AG09309 (cell line): ENCODE measurements around the gene ZNF804A.

Experiments
- DNase-seq: peaks from one replicate; pipeline ENCODE4 v3.0.0-alpha.2; 2010; ENCODE audit warnings: low read depth
- H3K4me3 ChIP-seq: 2 replicates; pipeline ENCODE4 v1.5.1; 2011; ENCODE audit warnings: mild to moderate bottlenecking, low read depth, low read length, moderate library complexity; ENCODE audit not compliant: control insufficient read depth
- TF ChIP-seq, protein P1 (sequence below): IDR thresholded peaks from 2 replicates; pipeline ENCODE4 v1.5.1; 2011; ENCODE audit warnings: mild to moderate bottlenecking, low read depth, low read length, inconsistent platforms; ENCODE audit not compliant: insufficient read depth, control insufficient read depth; ENCODE audit errors: missing control alignments

Gene ZNF804A

DNA sequence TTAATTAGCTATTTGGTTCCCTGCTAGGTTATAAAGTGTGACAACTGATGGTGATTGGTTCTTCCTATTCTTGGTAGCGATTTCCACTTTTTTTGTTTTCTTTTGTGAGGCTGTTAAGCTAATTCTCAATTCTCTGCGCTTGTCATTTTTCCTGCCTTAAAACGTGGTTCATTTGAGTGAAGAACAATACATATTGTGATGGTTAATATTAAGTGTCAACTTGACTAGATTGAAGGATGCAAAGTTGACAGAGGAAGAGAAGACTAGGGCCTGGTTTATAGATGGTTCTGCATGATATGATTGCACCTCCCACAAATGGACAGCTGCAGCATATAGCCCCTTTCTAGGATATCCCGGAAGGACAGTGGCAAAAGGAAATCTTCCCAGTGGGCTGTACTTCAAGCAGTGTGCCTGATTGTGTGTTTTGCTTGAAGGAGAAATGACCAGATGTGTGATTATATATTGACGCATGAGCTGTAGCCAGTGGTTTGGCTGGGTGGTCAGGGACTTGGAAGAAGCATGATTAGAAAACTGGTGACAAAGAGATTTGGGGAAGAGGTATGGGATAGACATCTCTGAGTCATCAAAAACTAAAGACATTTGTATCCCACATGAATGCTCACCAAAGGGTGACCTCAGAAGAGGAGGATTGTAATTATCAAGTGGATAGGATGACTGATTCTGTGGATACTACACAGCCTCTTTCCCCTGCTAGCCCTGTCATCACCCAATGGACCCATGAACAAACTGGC lies 39.4 kb upstream of the ZNF804A start:
- TF ChIP-seq, protein P1, sequence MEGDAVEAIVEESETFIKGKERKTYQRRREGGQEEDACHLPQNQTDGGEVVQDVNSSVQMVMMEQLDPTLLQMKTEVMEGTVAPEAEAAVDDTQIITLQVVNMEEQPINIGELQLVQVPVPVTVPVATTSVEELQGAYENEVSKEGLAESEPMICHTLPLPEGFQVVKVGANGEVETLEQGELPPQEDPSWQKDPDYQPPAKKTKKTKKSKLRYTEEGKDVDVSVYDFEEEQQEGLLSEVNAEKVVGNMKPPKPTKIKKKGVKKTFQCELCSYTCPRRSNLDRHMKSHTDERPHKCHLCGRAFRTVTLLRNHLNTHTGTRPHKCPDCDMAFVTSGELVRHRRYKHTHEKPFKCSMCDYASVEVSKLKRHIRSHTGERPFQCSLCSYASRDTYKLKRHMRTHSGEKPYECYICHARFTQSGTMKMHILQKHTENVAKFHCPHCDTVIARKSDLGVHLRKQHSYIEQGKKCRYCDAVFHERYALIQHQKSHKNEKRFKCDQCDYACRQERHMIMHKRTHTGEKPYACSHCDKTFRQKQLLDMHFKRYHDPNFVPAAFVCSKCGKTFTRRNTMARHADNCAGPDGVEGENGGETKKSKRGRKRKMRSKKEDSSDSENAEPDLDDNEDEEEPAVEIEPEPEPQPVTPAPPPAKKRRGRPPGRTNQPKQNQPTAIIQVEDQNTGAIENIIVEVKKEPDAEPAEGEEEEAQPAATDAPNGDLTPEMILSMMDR, result no peak
- no peak overlapping the region for H3K4me3 ChIP-seq
- DNase-seq, result no peak

DNA sequence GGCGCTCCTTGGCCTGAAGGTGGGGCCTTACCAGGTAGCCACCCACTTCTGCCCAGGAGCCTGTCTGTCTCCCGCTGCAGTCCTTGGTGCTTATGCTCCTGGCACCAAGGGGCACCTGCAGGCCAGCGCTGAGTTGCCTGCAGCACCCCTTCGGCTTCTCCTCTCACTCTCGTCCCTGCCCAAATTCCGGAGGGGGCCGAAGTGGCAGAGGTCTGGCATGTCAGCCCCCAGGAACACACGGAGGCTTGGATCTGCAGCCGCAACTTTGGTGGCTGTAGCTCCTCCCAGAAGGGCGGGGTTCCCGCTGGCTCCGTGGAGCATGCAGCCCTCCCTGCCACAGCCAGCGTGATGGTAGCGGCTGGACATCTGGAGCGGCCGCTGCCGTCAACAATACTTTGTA lies 37.7 kb upstream of the ZNF804A start:
- DNase-seq, result no peak
- no peak overlapping the region for H3K4me3 ChIP-seq
- TF ChIP-seq, protein P1, result no peak

DNA sequence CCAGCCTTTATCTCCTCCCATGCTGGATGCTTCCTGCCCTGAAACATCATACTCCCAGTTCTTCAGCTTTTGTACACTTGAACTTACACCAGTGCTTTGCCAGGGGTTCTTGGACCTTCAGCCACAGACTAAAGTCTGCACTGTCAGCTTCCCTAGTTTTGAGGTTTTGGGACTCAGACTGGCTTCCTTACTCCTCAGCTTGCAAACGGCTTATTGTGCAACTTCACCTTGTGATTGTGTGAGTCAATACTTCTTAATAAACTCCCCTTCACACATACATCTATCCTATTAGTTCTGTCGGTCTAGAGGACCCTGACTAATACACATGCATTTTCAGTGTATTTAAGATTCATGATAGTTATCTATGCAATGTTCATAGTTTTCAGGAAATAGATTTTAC lies 35.8 kb upstream of the ZNF804A start:
- TF ChIP-seq, protein P1, result no peak
- H3K4me3 ChIP-seq, result no peak overlapping the region

DNA sequence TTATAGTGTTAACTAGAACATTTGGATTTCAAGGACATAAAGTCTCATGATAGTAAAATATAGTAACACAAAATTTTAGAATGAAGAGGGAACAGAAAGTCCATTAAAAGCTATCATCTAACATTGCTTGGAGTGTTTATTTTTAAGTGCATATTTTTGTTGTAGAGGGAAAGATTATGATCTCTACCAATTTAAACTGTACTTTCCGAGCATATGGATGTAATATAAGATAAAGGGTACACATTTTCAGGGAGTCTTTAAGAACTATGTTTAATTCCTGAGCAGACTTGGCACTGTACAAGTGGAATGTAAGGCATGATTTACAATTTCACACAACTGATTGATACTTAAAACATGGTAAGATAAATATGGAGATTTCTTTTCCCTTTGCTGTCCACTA lies 34.2 kb upstream of the ZNF804A start:
- no peak for DNase-seq
- no peak overlapping the region for H3K4me3 ChIP-seq
- TF ChIP-seq, protein P1, result no peak

More for the DNA sequence above, 35.8 kb upstream of the ZNF804A start:
- no peak for DNase-seq

DNA sequence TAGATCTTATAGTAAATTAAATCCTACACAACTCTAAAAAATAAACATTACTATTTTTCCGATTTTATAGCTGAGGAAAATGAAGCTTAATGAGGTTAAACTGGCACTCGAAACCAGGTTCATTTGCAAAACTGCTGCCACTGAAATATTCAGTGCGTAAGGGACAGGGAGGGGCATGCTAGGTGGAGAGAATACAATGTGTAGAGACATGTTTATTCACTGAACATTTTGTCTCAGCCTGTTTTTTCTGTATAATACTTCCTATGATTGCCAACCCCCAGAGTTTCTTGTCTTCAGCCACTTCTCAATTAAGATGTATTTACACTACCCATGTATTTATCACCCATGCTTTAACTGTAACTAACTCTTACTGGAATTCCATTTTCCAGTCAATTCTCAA lies 31.6 kb upstream of the ZNF804A start:
- H3K4me3 ChIP-seq, result no peak overlapping the region
- no peak for DNase-seq
- TF ChIP-seq, protein P1, result no peak

DNA sequence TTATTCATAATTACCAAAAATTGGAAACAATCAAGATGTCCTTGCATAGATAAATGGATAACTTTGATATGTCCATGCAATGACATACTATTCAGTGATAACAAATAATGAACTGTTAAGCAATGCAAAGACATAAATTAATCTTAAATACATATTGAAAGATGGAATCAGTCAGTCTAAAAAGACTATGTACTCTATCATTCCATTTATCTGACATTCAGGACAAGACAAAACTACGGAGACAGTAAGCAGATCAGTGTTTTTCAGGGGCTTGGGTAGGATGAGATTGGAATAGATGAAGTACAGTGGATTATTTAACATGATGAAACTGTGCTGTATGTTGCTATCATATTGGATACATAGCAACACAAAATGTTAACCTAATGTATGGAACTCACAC lies 21.3 kb upstream of the ZNF804A start:
- DNase-seq, result no peak
- H3K4me3 ChIP-seq, result no peak overlapping the region
- TF ChIP-seq, protein P1, result no peak
